SK-N-MC (cell line): Measurements from ENCODE around the gene DDIT4.

Source experiments
- DNase-seq: peaks from one replicate; pipeline ENCODE4 v3.0.0-alpha.2; 2011; ENCODE audit warnings: low read depth, low spot score
- H3K27ac ChIP-seq: fragments of 200-600 bp; sonication (generic); 2 replicates; pipeline ENCODE4 v1.5.1; 2016; ENCODE audit warnings: mixed run types
- H3K36me3 ChIP-seq: fragments of 200-600 bp; sonication (generic); 2 replicates; pipeline ENCODE4 v1.6.1; 2017; ENCODE audit warnings: antibody characterized with exemption, low read length, mixed read lengths; ENCODE audit not compliant: insufficient read depth
- H3K4me3 ChIP-seq: fragments of 200-600 bp; sonication (generic); 2 replicates; pipeline ENCODE4 v1.5.1; 2016
- H3K9ac ChIP-seq: fragments of 200-600 bp; sonication (generic); 2 replicates; pipeline ENCODE4 v1.8.0; 2017; ENCODE audit warnings: mixed run types, mixed read lengths; ENCODE audit not compliant: insufficient read length
- H3K9me3 ChIP-seq: fragments of 200-600 bp; sonication (generic); 2 replicates; pipeline ENCODE4 v1.6.1; 2017; ENCODE audit warnings: low read depth, mild to moderate bottlenecking, antibody characterized with exemption, low read length, moderate library complexity, mixed read lengths
- EZH2 ChIP-seq: fragments of 200-600 bp; sonication (generic); IDR thresholded peaks from one replicate; pipeline ENCODE4 v1.6.1; 2017; ENCODE audit warnings: antibody characterized with exemption
- FOXP2 ChIP-seq: optimal IDR thresholded peaks from 2 replicates; pipeline ENCODE3; 2011; ENCODE audit warnings: mild to moderate bottlenecking, moderate library complexity; ENCODE audit not compliant: insufficient read depth; ENCODE audit errors: extremely low read length, control extremely low read depth
- POLR2AphosphoS5 ChIP-seq: IDR thresholded peaks from 2 replicates; pipeline ENCODE4 v1.6.1; 2012; ENCODE audit warnings: mild to moderate bottlenecking, low read depth, low read length, borderline replicate concordance

Gene DDIT4

GRCh38 chr10:72255977-72256729 is 17.6 kb upstream of the DDIT4 start:
- no peaks in the 10 kb centered on the region for H3K36me3 ChIP-seq
- no peaks in the 10 kb centered on the region for H3K9me3 ChIP-seq
- H3K9ac ChIP-seq: no peak overlapping the region
- no peak for DNase-seq
- TF ChIP-seq POLR2AphosphoS5 (no peak), EZH2 (no peak), FOXP2 (no peak)
- no peak overlapping the region for H3K4me3 ChIP-seq
- peak overlapping the region; percentile 42; the same call in 1 of the 2 replicates for H3K27ac ChIP-seq

GRCh38 chr10:72257051-72257892 is 16.5 kb upstream of the DDIT4 start:
- DNase-seq: no peak
- no peak overlapping the region for H3K9ac ChIP-seq
- H3K9me3 ChIP-seq: no peaks in the 10 kb centered on the region
- no peaks in the 10 kb centered on the region for H3K36me3 ChIP-seq
- peak overlapping the region; percentile 57 for H3K27ac ChIP-seq
- H3K4me3 ChIP-seq: no peak overlapping the region
- TF ChIP-seq FOXP2 (no peak), EZH2 (no peak), POLR2AphosphoS5 (no peak)

GRCh38 chr10:72258617-72259016 is 15.1 kb upstream of the DDIT4 start:
- Histone ChIP-seq H3K27ac (peak overlapping the region; percentile 99), H3K9me3 (no peaks in the 10 kb centered on the region), H3K4me3 (no peak overlapping the region), H3K36me3 (no peaks in the 10 kb centered on the region), H3K9ac (no peak overlapping the region)
- TF ChIP-seq FOXP2 (no peak), POLR2AphosphoS5 (no peak), EZH2 (no peak)
- DNase-seq: no peak

GRCh38 chr10:72259491-72260238 is 14.1 kb upstream of the DDIT4 start:
- TF ChIP-seq FOXP2 (peak; percentile 81), EZH2 (no peak)
- Histone ChIP-seq H3K9me3 (no peaks in the 10 kb centered on the region), H3K27ac (peak overlapping the region; percentile 99), H3K4me3 (peak overlapping the region; percentile 76), H3K9ac (peak overlapping the region; percentile 78), H3K36me3 (no peaks in the 10 kb centered on the region)
- peak; percentile 90 for DNase-seq

- Histone ChIP-seq H3K9me3 (no peaks in the 10 kb centered on the region), H3K27ac (peak overlapping the region; percentile 99), H3K4me3 (peak overlapping the region; percentile 76), H3K9ac (peak overlapping the region; percentile 78), H3K36me3 (no peaks in the 10 kb centered on the region)
- peak; percentile 84 for TF ChIP-seq FOXP2
- no peak for TF ChIP-seq EZH2
- TF ChIP-seq POLR2AphosphoS5: peak; percentile 48; the same call in 1 of the 2 replicates
- DNase-seq: no peak
Observed at GRCh38 chr10:72260239-72260975, 13.3 kb upstream of the DDIT4 start.

GRCh38 chr10:72260976-72261783 is 12.5 kb upstream of the DDIT4 start:
- peak overlapping the region; percentile 76 for H3K9ac ChIP-seq
- no peaks in the 10 kb centered on the region for H3K9me3 ChIP-seq
- TF ChIP-seq FOXP2 (no peak), EZH2 (no peak), POLR2AphosphoS5 (peak; percentile 39; the same call in 1 of the 2 replicates)
- H3K27ac ChIP-seq: peak overlapping the region; percentile 99
- no peaks in the 10 kb centered on the region for H3K36me3 ChIP-seq
- peak overlapping the region; percentile 76 for H3K4me3 ChIP-seq
- DNase-seq: no peak

- Histone ChIP-seq H3K9me3 (no peaks in the 10 kb centered on the region), H3K4me3 (no peak overlapping the region), H3K36me3 (no peaks in the 10 kb centered on the region), H3K27ac (peak overlapping the region; percentile 99), H3K9ac (peak overlapping the region; percentile 76)
- TF ChIP-seq POLR2AphosphoS5 (no peak), FOXP2 (no peak), EZH2 (no peak)
- no peak for DNase-seq
Observed at GRCh38 chr10:72261784-72262404, 11.8 kb upstream of the DDIT4 start.
